ENCODE measurements around the gene OCA2. TPM values are rescaled to one million over a fixed set of nuclear protein-coding genes. Genes with fewer than 3 reads are reported as not detected.

The OCA2 gene
- total and polyA plus RNA-seq, 4 donors: 0.49 to 23.0 (median 2.3) TPM

GRCh38 chr15:28109626-28110455, 10.7 kb upstream of the OCA2 start:
- peaks cover 0 to 14% (median 0%) of the 10 kb centered on the region in 3 donors for H3K27me3 ChIP-seq (ENCODE audit: control insufficient read depth in 3 of 3, insufficient read depth in 3 of 3, low read length in 2 of 3)
- no peak overlapping the region for H3K9ac ChIP-seq (ENCODE audit: insufficient read depth in 1 of 2, low read length in 2 of 2)
- 92 to 94% methylated on average over 25 of the region's 25 CpGs for WGBS, 2 donors
- H3K4me1 ChIP-seq (ENCODE audit: control insufficient read depth in 5 of 5, insufficient read depth in 5 of 5, low read length in 5 of 5): peaks cover 4 to 30% (median 7%) of the 10 kb centered on the region in 5 donors
- no peak overlapping the region for H3K4me3 ChIP-seq
- peaks cover 10 to 36% (median 25%) of the 10 kb centered on the region in 4 donors for H3K36me3 ChIP-seq (ENCODE audit: control insufficient read depth in 4 of 4, insufficient read depth in 4 of 4, low read length in 4 of 4)
- ATAC-seq (ENCODE audit: insufficient read depth, low FRiP score) (no peak), DNase-seq (no peak)
- H3K27ac ChIP-seq (ENCODE audit: low read depth in 1 of 2, low read length in 1 of 2): no peak overlapping the region
- no peak for TF ChIP-seq CTCF (IDR thresholded peaks at IDR 0.05; ENCODE audit: control extremely low read depth, extremely low read depth)
- no peaks in the 10 kb centered on the region for H3K9me3 ChIP-seq (ENCODE audit: control insufficient read depth in 4 of 4, insufficient read depth in 3 of 4, low read length in 3 of 4)

GRCh38 chr15:28107904-28108275, 8.8 kb upstream of the OCA2 start:
- no peak for TF ChIP-seq CTCF (IDR thresholded peaks at IDR 0.05; ENCODE audit: control extremely low read depth, extremely low read depth)
- H3K27ac ChIP-seq (ENCODE audit: low read depth in 1 of 2, low read length in 1 of 2): no peak overlapping the region
- no peak overlapping the region for H3K4me3 ChIP-seq
- ATAC-seq (ENCODE audit: insufficient read depth, low FRiP score): no peak
- peaks cover 4 to 30% (median 7%) of the 10 kb centered on the region in 5 donors for H3K4me1 ChIP-seq (ENCODE audit: control insufficient read depth in 5 of 5, insufficient read depth in 5 of 5, low read length in 5 of 5)
- no peaks in the 10 kb centered on the region for H3K9me3 ChIP-seq (ENCODE audit: control insufficient read depth in 4 of 4, insufficient read depth in 3 of 4, low read length in 3 of 4)
- H3K36me3 ChIP-seq (ENCODE audit: control insufficient read depth in 4 of 4, insufficient read depth in 4 of 4, low read length in 4 of 4): peaks cover 10 to 17% (median 16%) of the 10 kb centered on the region in 4 donors
- DNase-seq: no peak
- no peak overlapping the region for H3K9ac ChIP-seq (ENCODE audit: insufficient read depth in 1 of 2, low read length in 2 of 2)
- H3K27me3 ChIP-seq (ENCODE audit: control insufficient read depth in 3 of 3, insufficient read depth in 3 of 3, low read length in 2 of 3): peaks cover 0 to 16% (median 0%) of the 10 kb centered on the region in 3 donors
- 15 to 31% methylated on average over 8 of the region's 8 CpGs for WGBS, 2 donors

- peaks cover 0 to 2% (median 0%) of the 10 kb centered on the region in 4 donors for H3K9me3 ChIP-seq (ENCODE audit: control insufficient read depth in 4 of 4, insufficient read depth in 3 of 4, low read length in 3 of 4)
- peaks cover 0 to 16% (median 0%) of the 10 kb centered on the region in 3 donors for H3K27me3 ChIP-seq (ENCODE audit: control insufficient read depth in 3 of 3, insufficient read depth in 3 of 3, low read length in 2 of 3)
- peaks cover 6 to 11% (median 11%) of the 10 kb centered on the region in 4 donors for H3K36me3 ChIP-seq (ENCODE audit: control insufficient read depth in 4 of 4, insufficient read depth in 4 of 4, low read length in 4 of 4)
- H3K4me3 ChIP-seq: peak overlapping the region; percentile 15
- H3K9ac ChIP-seq (ENCODE audit: insufficient read depth in 1 of 2, low read length in 2 of 2): peak overlapping the region in 1 of 2 donors; percentile 61
- H3K27ac ChIP-seq (ENCODE audit: low read depth in 1 of 2, low read length in 1 of 2): no peak overlapping the region
- H3K4me1 ChIP-seq (ENCODE audit: control insufficient read depth in 5 of 5, insufficient read depth in 5 of 5, low read length in 5 of 5): peaks cover 4 to 30% (median 7%) of the 10 kb centered on the region in 5 donors
- WGBS, 2 donors: 3 to 4% methylated on average over 58 to 63 of the region's 63 CpGs
- ATAC-seq (ENCODE audit: insufficient read depth, low FRiP score) (no peak), DNase-seq (peak; percentile 42 to 60 (median 51))
- no peak for TF ChIP-seq CTCF (IDR thresholded peaks at IDR 0.05; ENCODE audit: control extremely low read depth, extremely low read depth)
Observed at GRCh38 chr15:28107111-28107903, 8.2 kb upstream of the OCA2 start.

All from lung (tissue), 12 donors.